Measurements from ENCODE around the gene PARD3B. TPM values are rescaled to one million over a fixed set of nuclear protein-coding genes. Genes with fewer than 3 reads are reported as not detected.

Gene PARD3B
- total and polyA plus RNA-seq, 2 of the 8 experiments (the other 6 are each of a cell fraction or from before 2014, with no cell fraction given): 1.2 to 5.7 TPM

DNA sequence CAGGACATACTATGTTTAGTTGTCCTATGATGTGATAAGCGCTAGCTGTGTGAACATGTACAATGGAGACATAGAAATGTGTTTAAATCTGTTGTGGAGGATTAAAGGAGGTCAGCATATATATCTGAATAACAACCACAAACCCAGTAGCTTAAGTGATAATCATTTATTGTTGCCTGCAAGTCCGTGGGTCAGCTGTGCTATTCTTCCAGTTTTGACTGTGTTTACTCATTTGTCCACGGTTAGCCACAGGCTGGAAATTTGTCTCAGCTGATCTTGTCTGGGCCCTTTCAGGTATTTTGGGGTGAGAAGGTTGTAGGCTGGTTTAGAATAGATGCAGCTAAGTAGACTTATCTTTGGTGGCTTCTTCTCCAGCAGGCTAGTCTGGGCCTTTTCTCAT is 110.4 kb downstream of the PARD3B start:
- H3K4ac ChIP-seq (replicated peaks; ENCODE audit: insufficient read length, low read depth, low read length): no peak overlapping the region
- H3K4me2 ChIP-seq (ENCODE audit: insufficient read depth in 1 of 2, low read depth in 2 of 2, low read length in 2 of 2): no peak overlapping the region
- H2AFZ ChIP-seq (ENCODE audit: low read length): no peak overlapping the region
- H4K91ac ChIP-seq (replicated peaks; ENCODE audit: insufficient read length, low read length): no peak overlapping the region
- no peak overlapping the region for H2BK15ac ChIP-seq (ENCODE audit: low read length)
- no peak overlapping the region for H2BK20ac ChIP-seq (ENCODE audit: low read length)
- H4K5ac ChIP-seq (ENCODE audit: insufficient read length, low read depth, low read length): no peak overlapping the region
- no peak overlapping the region for H3K27ac ChIP-seq (ENCODE audit: low read depth, low read length)
- no peak overlapping the region for H2BK5ac ChIP-seq (ENCODE audit: low read depth, low read length)
- TF ChIP-seq KDM1A (IDR thresholded peaks at IDR 0.05; ENCODE audit: borderline replicate concordance, low read length): no peak
- no peak for TF ChIP-seq USF2 (IDR thresholded peaks at IDR 0.05; ENCODE audit: low read length)
- TF ChIP-seq NRF1 (IDR thresholded peaks at IDR 0.05; ENCODE audit: low read depth, low read length): no peak
- TF ChIP-seq JUND (IDR thresholded peaks at IDR 0.05; ENCODE audit: low read length): no peak
- no peak for TF ChIP-seq KDM5A (IDR thresholded peaks at IDR 0.05; ENCODE audit: low read length)
- TF ChIP-seq CTCF (IDR thresholded peaks at IDR 0.05; ENCODE audit: control extremely low read depth in 1 of 3, insufficient read depth in 1 of 3, low read depth in 1 of 3, low read length in 3 of 3): no peak
- no peak for TF ChIP-seq EZH2 (IDR thresholded peaks at IDR 0.05; ENCODE audit: low read depth, low read length, severe bottlenecking)
- no peak for TF ChIP-seq CHD2 (IDR thresholded peaks at IDR 0.05; ENCODE audit: low read length)
- TF ChIP-seq CREB1 (IDR thresholded peaks at IDR 0.05): no peak
- TF ChIP-seq POLR2AphosphoS5 (IDR thresholded peaks at IDR 0.05; ENCODE audit: low read depth, low read length): no peak
- DNase-seq (ENCODE audit: low read depth in 1 of 2, low spot score in 2 of 2) (no peak), FAIRE-seq (no peak)
- H2BK120ac ChIP-seq (replicated peaks; ENCODE audit: low read depth, low read length): no peak overlapping the region
- H3K23me2 ChIP-seq (ENCODE audit: low read depth, low read length): no peaks in the 10 kb centered on the region
- H3K9ac ChIP-seq (replicated peaks in 1 of 4; ENCODE audit: extremely low read depth in 1 of 4, low read depth in 3 of 4, low read length in 3 of 4): no peak overlapping the region
- no peak overlapping the region for H3K23ac ChIP-seq (ENCODE audit: insufficient read length)
- no peaks in the 10 kb centered on the region for H3K36me3 ChIP-seq (ENCODE audit: control insufficient read depth in 2 of 4, insufficient read depth in 4 of 4, low read length in 3 of 4)
- no peak overlapping the region for H3K4me3 ChIP-seq (ENCODE audit: extremely low read depth in 1 of 4, insufficient read depth in 2 of 4, low read depth in 3 of 4, low read length in 4 of 4)
- no peaks in the 10 kb centered on the region for H3K79me2 ChIP-seq (ENCODE audit: control insufficient read depth in 1 of 2, insufficient read depth in 2 of 2, low read length in 2 of 2)
- H3K14ac ChIP-seq (ENCODE audit: insufficient read length): no peak overlapping the region
- no peak overlapping the region for H3K56ac ChIP-seq (replicated peaks; ENCODE audit: insufficient read length, low read depth, low read length)
- CTCF ChIA-PET (ENCODE audit: partially characterized antibody): interaction anchor here (1.3 kb wide), 2 partner anchors 9 to 23 kb away, joined by 3 read pairs; no protein-coding TSS in a partner anchor
- H3K9me3 ChIP-seq (ENCODE audit: insufficient read depth in 2 of 2, low read depth in 1 of 2, low read length in 1 of 2): peaks cover 8 to 10% of the 10 kb centered on the region in 2 experiments; a peak in 1 of 4 replicates
- H3K4me1 ChIP-seq (replicated peaks in 1 of 4; ENCODE audit: control insufficient read depth in 3 of 4, insufficient read depth in 4 of 4, low read length in 3 of 4): no peaks in the 10 kb centered on the region
- no peak overlapping the region for H2AK5ac ChIP-seq (ENCODE audit: low read depth, low read length)
- WGBS, 2 experiments (ENCODE audit: extremely low coverage in 1 of 2, insufficient coverage in 1 of 2, insufficient read length in 1 of 2, insufficient replicate concordance in 2 of 2, low coverage in 1 of 2, low lambda C conversion rate in 2 of 2, missing lambda C conversion rate in 1 of 2): 93% methylated on average over 3 of the region's 3 CpGs; no CpG with 5 or more reads in 1 of the 2 experiments
- POLR2A ChIA-PET (ENCODE audit: partially characterized antibody): no interaction called here
- no peak overlapping the region for H2BK12ac ChIP-seq (ENCODE audit: low read depth, low read length)
- H3K18ac ChIP-seq (ENCODE audit: extremely low read depth, low read length): no peak overlapping the region
- H4K8ac ChIP-seq (ENCODE audit: extremely low read depth, insufficient read depth, low read length): no peak overlapping the region
- H3K27me3 ChIP-seq (replicated peaks in 1 of 4; ENCODE audit: control insufficient read depth in 3 of 4, extremely low read depth in 1 of 4, insufficient read depth in 3 of 4, low read length in 3 of 4): no peaks in the 10 kb centered on the region
- no peaks in the 10 kb centered on the region for H4K20me1 ChIP-seq (replicated peaks in 1 of 2; ENCODE audit: control insufficient read depth in 1 of 2, insufficient read depth in 2 of 2, low read length in 2 of 2)
- H3K79me1 ChIP-seq (ENCODE audit: low read depth, low read length): no peaks in the 10 kb centered on the region

All from H1 (cell line).